Large intestine (tissue), 3 donors: ENCODE results near the gene MFSD1. TPM values are rescaled to one million over a fixed set of nuclear protein-coding genes. Genes with fewer than 3 reads are reported as not detected.
A peak's percentile ranks its signal among the peaks of the same experiment; 100 is the strongest.

Source experiments
- DNase-seq, 2 donors: peaks; one replicate each; pipeline versions ENCODE4 v3.0.0 to v3.0.0-alpha.2; 2013
- H3K27ac ChIP-seq: one replicate; pipeline ENCODE4 v1.5.1; 2013; ENCODE audit warnings: low read length
- H3K27me3 ChIP-seq: 2 replicates; pipeline ENCODE4 v1.6.1; 2013; ENCODE audit warnings: low read length; ENCODE audit not compliant: control insufficient read depth, insufficient read depth
- H3K36me3 ChIP-seq: 2 replicates; pipeline ENCODE4 v1.6.1; 2013; ENCODE audit warnings: low read length; ENCODE audit not compliant: control insufficient read depth, insufficient read depth
- H3K4me1 ChIP-seq: one replicate; pipeline ENCODE4 v1.6.1; 2013; ENCODE audit warnings: low read length; ENCODE audit not compliant: control insufficient read depth, insufficient read depth
- H3K4me3 ChIP-seq: one replicate; pipeline ENCODE4 v1.5.1; 2013; ENCODE audit warnings: low read length
- H3K9me3 ChIP-seq: one replicate; pipeline ENCODE4 v1.6.1; 2013; ENCODE audit warnings: mild to moderate bottlenecking, low read depth, low read length, moderate library complexity; ENCODE audit not compliant: control insufficient read depth
- WGBS: methylation state at CpG from one replicate; pipeline ENCODE4 v1.1.5; 2013; ENCODE audit warnings: low lambda C conversion rate; ENCODE audit not compliant: insufficient coverage; 5-methylcytosine and 5-hydroxymethylcytosine counted together
- polyA plus RNA-seq: library from polyadenylated mRNA; unstranded; fragments of 120-200 nt; gene quantifications from one replicate; pipeline ENCODE4 v1.2.1, GENCODE V29; 2013

Gene MFSD1
- polyA plus RNA-seq, 1 donor: 55.9 TPM

DNA sequence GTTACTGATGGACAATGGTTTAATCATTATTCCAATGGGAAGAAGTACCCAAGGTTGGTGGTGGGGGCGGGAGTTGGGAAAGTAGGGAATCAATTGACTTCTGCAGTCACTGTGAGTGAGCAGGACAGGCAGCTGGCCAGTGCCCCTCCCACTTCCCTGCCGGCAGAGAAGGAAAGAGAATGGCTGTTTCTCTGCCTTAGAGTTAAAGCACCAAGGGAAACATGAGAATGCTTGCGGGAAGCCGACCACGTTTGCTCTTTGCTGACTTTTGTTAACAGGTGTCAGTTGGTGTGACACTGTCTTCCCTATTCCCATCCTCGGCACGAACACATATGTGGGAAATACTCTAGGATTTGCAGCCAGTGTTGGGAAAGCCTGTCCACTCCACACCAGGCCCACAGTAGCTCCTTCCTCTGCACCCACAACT is 33.5 kb upstream of the MFSD1 start:
- peaks cover 30% of the 10 kb centered on the region for H3K4me1 ChIP-seq
- H3K36me3 ChIP-seq: no peaks in the 10 kb centered on the region
- peak; percentile 31 to 50 for DNase-seq
- no peaks in the 10 kb centered on the region for H3K27me3 ChIP-seq
- peak overlapping the region; percentile 46 for H3K27ac ChIP-seq
- no peak overlapping the region for H3K4me3 ChIP-seq
- WGBS: 20% methylated on average over 2 of the region's 7 CpGs
- no peaks in the 10 kb centered on the region for H3K9me3 ChIP-seq

DNA sequence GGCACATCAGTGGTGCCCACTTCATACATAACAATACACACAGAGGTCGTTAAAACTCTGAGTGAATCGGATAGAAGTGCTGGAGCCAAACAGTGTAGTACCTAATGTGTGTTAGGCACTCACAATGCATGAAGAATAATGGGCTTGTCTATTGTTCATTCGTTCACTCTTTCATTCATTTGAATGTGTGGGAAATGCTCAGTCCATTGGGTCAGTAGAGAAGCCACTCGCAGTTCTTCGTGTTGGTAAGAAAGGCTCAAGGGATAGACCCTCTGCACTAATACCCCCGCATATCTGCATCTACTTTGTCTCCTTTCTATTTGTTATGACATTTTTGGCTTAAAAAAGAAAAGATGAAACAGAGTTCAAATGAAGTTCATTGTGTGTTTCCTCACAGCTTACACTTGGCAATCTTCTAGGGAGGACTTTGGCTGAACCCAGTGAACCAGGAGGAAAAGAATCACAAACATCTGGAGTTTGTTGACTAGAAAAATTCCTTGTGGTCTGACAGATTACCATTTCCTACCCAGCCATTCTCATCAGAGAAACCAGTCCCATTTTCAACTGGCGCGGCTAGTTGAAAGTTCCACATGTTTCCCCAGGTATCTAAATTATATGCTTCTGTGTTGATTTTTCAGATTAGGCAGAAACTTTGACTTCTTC is 32.8 kb upstream of the MFSD1 start:
- Histone ChIP-seq H3K4me3 (no peak overlapping the region), H3K27me3 (no peaks in the 10 kb centered on the region), H3K36me3 (no peaks in the 10 kb centered on the region), H3K27ac (peak overlapping the region; percentile 59), H3K4me1 (peaks cover 34% of the 10 kb centered on the region), H3K9me3 (no peaks in the 10 kb centered on the region)
- DNase-seq: peak; percentile 63 to 74
- 20% methylated on average over 1 of the region's 8 CpGs for WGBS

GRCh38 chr3:158769549-158769948 is 32.3 kb upstream of the MFSD1 start:
- no peaks in the 10 kb centered on the region for H3K36me3 ChIP-seq
- 47% methylated on average over 3 of the region's 4 CpGs for WGBS
- peak overlapping the region; percentile 59 for H3K27ac ChIP-seq
- no peak overlapping the region for H3K4me3 ChIP-seq
- no peaks in the 10 kb centered on the region for H3K27me3 ChIP-seq
- H3K9me3 ChIP-seq: no peaks in the 10 kb centered on the region
- DNase-seq: no peak
- H3K4me1 ChIP-seq: peaks cover 39% of the 10 kb centered on the region

GRCh38 chr3:158769952-158770740 is 31.7 kb upstream of the MFSD1 start:
- 74% methylated on average over 3 of the region's 10 CpGs for WGBS
- Histone ChIP-seq H3K4me3 (no peak overlapping the region), H3K27me3 (no peaks in the 10 kb centered on the region), H3K36me3 (no peaks in the 10 kb centered on the region), H3K27ac (peak overlapping the region; percentile 59), H3K4me1 (peaks cover 39% of the 10 kb centered on the region), H3K9me3 (no peaks in the 10 kb centered on the region)
- no peak for DNase-seq

DNA sequence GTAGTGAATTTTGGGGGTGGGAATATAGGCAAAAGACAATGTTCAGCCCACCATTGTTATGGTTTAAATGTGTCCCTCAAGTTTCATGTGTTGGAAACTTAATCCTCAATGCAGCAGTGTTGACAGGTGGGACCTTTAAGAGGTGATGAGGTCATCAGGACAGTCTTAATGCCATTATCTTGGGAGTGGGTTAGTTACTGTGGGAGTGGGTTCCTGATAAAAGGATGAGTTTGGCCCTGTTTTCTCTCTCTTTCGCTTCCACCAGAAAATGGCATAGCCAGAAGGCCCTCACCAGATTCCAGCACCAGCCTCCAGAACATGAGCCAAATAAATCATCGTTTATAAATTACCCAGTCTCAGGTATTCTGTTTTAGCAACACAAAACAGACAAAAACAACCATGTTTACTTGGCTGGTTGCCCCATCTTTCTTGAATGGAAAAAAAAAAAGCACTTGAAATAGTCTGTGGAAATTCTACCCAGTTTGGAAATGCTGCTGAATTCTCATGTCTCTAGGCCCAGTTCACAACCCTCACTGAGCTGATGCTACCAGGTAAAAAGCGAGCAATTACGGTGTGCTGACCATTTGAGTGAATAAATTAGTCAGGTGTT is 31.0 kb upstream of the MFSD1 start:
- 88% methylated on average over 1 of the region's 4 CpGs for WGBS

DNA sequence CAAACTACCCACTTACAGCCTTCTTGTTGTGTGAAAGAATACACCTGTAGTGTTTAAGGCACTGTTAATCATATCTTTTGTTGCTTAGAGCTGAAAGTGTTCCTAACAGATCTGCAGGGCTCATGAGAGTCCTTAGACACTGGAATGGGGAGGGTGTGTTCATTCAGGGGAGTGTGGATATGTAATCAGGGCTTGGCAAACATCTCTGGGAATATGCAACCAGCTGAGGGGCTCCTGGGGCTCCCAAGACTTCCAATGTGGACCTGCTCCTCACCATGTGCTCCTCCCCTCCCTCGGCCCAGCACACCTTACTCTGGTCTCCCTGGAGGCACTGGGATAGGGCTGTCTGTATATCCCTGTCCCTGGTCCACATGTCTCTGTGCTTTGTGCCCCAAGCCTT is 30.3 kb upstream of the MFSD1 start:
- no peaks in the 10 kb centered on the region for H3K36me3 ChIP-seq

More for the DNA sequence above, 31.0 kb upstream of the MFSD1 start:
- Histone ChIP-seq H3K36me3 (no peaks in the 10 kb centered on the region), H3K27ac (peak overlapping the region; percentile 59), H3K9me3 (no peaks in the 10 kb centered on the region), H3K4me3 (no peak overlapping the region), H3K27me3 (no peaks in the 10 kb centered on the region), H3K4me1 (peaks cover 43% of the 10 kb centered on the region)
- no peak for DNase-seq

DNA sequence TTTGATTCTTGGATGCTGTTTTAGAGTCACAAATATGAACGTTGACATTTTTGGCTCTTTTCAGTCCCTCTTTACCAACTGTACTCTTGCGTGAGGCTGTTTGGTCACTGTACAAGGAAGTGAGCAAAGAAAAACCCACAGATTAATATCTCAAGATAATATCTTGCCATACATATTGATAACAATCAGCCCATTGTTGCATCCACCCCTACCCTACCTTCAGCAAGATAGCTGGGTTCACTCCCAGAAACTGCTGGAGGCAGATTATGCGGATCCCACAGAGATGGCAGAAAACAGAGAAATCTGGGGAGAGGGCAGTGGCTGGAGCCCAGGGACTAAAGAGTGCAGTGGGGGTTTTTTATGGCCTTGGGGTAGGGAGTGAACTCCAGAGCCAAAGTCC is 29.9 kb upstream of the MFSD1 start:
- Histone ChIP-seq H3K9me3 (no peaks in the 10 kb centered on the region), H3K36me3 (no peaks in the 10 kb centered on the region), H3K4me3 (no peak overlapping the region), H3K27me3 (no peaks in the 10 kb centered on the region), H3K4me1 (peaks cover 44% of the 10 kb centered on the region), H3K27ac (no peak overlapping the region)
- DNase-seq: no peak
- WGBS: 100% methylated on average over 1 of the region's 3 CpGs

More for the DNA sequence above, 30.3 kb upstream of the MFSD1 start:
- no peak for DNase-seq
- Histone ChIP-seq H3K4me1 (peaks cover 44% of the 10 kb centered on the region), H3K27ac (no peak overlapping the region), H3K27me3 (no peaks in the 10 kb centered on the region), H3K9me3 (no peaks in the 10 kb centered on the region), H3K4me3 (no peak overlapping the region)
- WGBS: no CpG with 5 or more reads among the region's 1 CpG

DNA sequence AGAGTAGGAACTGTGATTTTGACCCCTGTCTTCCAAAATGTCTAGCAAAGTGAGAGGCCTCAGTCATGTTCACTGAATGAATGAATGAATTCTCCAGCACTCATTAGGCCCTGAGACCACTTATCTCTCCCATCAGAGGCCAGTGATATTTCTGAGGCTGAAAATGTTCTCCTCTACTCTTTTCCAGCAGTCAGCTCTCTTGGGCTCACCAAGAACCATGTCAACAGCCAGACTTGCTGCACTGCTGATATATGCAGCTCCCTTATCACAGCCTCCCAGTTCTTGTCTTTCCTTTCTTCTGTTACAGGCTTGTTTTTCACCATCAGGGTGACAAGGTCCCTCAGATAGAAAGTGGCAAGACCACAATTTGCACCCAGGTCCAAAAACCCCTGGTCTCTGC is 28.7 kb upstream of the MFSD1 start:
- Histone ChIP-seq H3K4me3 (no peak overlapping the region), H3K9me3 (no peaks in the 10 kb centered on the region), H3K27ac (no peak overlapping the region), H3K4me1 (peaks cover 47% of the 10 kb centered on the region), H3K36me3 (no peaks in the 10 kb centered on the region), H3K27me3 (no peaks in the 10 kb centered on the region)
- DNase-seq: no peak

GRCh38 chr3:158773845-158774830 is 27.7 kb upstream of the MFSD1 start:
- Histone ChIP-seq H3K27ac (peak overlapping the region; percentile 58), H3K4me1 (peaks cover 38% of the 10 kb centered on the region)

DNA sequence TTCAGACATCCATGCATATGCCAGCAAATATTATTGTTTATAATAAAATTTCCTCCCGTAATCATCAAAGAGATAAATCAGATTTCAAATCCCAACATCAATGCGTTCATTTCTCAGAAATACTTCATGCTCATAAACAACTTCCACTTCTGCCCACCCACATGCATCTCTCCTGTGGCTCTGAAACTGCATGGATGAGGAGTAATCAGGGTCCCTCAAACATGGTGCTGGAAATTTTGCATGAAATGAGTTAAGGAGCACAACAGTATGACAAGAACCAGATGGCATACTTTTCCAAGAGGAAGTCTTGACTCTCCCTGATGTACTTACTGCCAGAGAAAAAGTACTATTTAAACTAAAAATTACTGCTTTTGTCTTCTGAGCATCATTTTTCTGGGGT is 26.9 kb upstream of the MFSD1 start:
- no peak overlapping the region for H3K4me3 ChIP-seq
- H3K9me3 ChIP-seq: no peaks in the 10 kb centered on the region
- no peaks in the 10 kb centered on the region for H3K27me3 ChIP-seq
- H3K4me1 ChIP-seq: peaks cover 33% of the 10 kb centered on the region
- WGBS: 80% methylated on average over 1 of the region's 2 CpGs
- no peak for DNase-seq
- H3K36me3 ChIP-seq: no peaks in the 10 kb centered on the region
- peak overlapping the region; percentile 58 for H3K27ac ChIP-seq

More at GRCh38 chr3:158773845-158774830, 27.7 kb upstream of the MFSD1 start:
- peak; percentile 59 to 74 for DNase-seq
- WGBS: 91% methylated on average over 5 of the region's 7 CpGs
- Histone ChIP-seq H3K4me3 (no peak overlapping the region), H3K27me3 (no peaks in the 10 kb centered on the region), H3K36me3 (no peaks in the 10 kb centered on the region), H3K9me3 (no peaks in the 10 kb centered on the region)
